Stomach (tissue), 9 donors: ENCODE data around the gene ARHGAP10. TPM values are rescaled to one million over a fixed set of nuclear protein-coding genes. Genes with fewer than 3 reads are reported as not detected.

Experiments used
- DNase-seq, 2 donors: peaks; one replicate each; pipeline versions ENCODE4 v3.0.0 to v3.0.0-alpha.2; 2013 to 2019
- H3K27ac ChIP-seq, 5 donors: fragments of 200-600 bp in 4 of 5; sonication (generic) in 4 of 5; one replicate each; pipeline ENCODE4 v1.5.1; 2013 to 2019; ENCODE audit warnings: mild to moderate bottlenecking in 1 of 5, moderate library complexity in 1 of 5
- H3K27me3 ChIP-seq, 3 donors: fragments of 200-600 bp; sonication (generic); one replicate each; pipeline ENCODE4 v1.5.1; 2017 to 2019; ENCODE audit warnings: mixed run types in 1 of 3
- H3K36me3 ChIP-seq, 4 donors: fragments of 200-600 bp; sonication (generic); 1 replicate in 3 of 4; 2 replicates in 1 of 4; pipeline ENCODE4 v1.5.1; 2016 to 2019
- H3K4me1 ChIP-seq, 4 donors: fragments of 200-600 bp; sonication (generic); one replicate each; pipeline ENCODE4 v1.5.1; 2016 to 2019
- H3K4me3 ChIP-seq, 4 donors: fragments of 200-600 bp; sonication (generic) in 3 of 4; one replicate each; pipeline ENCODE4 v1.5.1; 2016 to 2019; ENCODE audit warnings: mild to moderate bottlenecking in 1 of 4
- H3K9me3 ChIP-seq, 4 donors: fragments of 200-600 bp; sonication (generic); one replicate each; pipeline ENCODE4 v1.5.1; 2016 to 2019
- EP300 ChIP-seq: sonication (generic); formaldehyde crosslinking; IDR thresholded peaks from one replicate; pipeline ENCODE4 v1.6.1; 2017; ENCODE audit warnings: antibody characterized with exemption
- POLR2A ChIP-seq, 4 donors: fragments of 450-650 bp; IDR thresholded peaks; one replicate each; pipeline ENCODE4 v1.6.1; 2016; ENCODE audit warnings: antibody characterized with exemption in 4 of 4, control low read depth in 2 of 4, mild to moderate bottlenecking in 1 of 4, moderate library complexity in 1 of 4
- POLR2AphosphoS5 ChIP-seq, 3 donors: sonication (generic); formaldehyde crosslinking; IDR thresholded peaks; one replicate each; pipeline ENCODE4 v1.6.1; 2016; ENCODE audit warnings: antibody characterized with exemption in 3 of 3
- WGBS, 5 donors: extraction: QIAGEN DNeasy Blood & Tissue Kit in 3 of 5; methylation state at CpG; one replicate each; pipeline versions ENCODE4 v1.1.5 to v1.1.7; 2013 to 2018; 5-methylcytosine and 5-hydroxymethylcytosine counted together
- intact Hi-C: fragments of 100-400 bp; cut with DNase I; formaldehyde crosslinking; loops from one replicate; pipeline ENCODE4 v1.15.1; 2023; ENCODE audit warnings: low total_unique reads
- polyA plus RNA-seq, 3 donors: library from polyadenylated mRNA; stranded (reverse); fragments of 200-250 nt; gene quantifications; one replicate each; pipeline ENCODE4 v1.2.3, GENCODE V29; 2013
- total RNA-seq, 5 donors: library from RNA; depleted of rRNA; stranded (reverse); fragments of >200 nt; gene quantifications; one replicate each; pipeline versions ENCODE4 v1.1.0 to v1.2.3, GENCODE V29; 2014 to 2016
- TF ChIP-seq, protein P1 (sequence below), 7 experiments: fragments of 450-650 bp in 4 of 7; fragments of 200-600 bp in 3 of 7; sonication (generic) in 3 of 7; IDR thresholded peaks; one replicate each; pipeline ENCODE4 v1.5.1; 2016 to 2019; ENCODE audit warnings: antibody characterized with exemption in 7 of 7, control low read depth in 2 of 7, mild to moderate bottlenecking in 1 of 7
- donor health status: healthy with polysubstance abuse.
- donor health status: Bipolar disorder and iron deficiency.
- donor health status: healthy.

The ARHGAP10 gene
- total and polyA plus RNA-seq, 8 donors = 18.1 to 117 (median 43.9) TPM

DNA sequence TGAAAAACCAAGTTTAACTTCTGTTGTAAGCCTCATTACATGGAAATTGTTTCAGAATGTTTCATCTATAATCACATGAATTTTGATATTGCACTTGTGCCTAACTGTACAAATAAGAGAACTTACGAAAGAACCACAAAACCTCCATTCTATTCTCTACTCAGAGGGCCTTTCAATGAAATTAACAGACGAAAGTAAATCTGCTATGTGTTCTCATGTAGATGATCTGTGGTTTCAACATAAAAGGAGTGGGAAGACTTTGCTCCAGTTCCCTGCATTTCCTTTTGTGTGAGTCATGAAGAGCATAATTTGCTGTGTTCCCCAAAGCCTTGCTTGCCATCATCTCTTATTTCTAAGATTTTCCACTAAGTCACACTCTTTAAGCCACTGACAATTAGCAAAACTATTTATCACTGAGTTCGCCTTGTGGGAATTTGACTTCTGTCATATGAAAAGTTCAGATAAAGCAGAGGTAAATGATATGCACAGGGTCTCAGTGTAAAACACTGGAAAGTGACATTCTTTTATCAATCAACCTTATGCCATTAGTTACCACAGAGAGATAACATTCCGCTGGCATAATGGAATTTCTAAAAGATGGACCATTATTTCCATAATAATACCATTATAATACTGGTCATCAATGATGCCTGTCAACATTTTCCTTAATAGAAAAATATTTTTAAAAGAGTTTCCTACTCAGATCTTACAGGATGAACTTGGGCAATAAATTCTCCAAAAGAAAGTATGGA lies 380.5 kb downstream of the ARHGAP10 start:
- Histone ChIP-seq H3K4me1 (peaks cover 0 to 12% (median 5%) of the 10 kb centered on the region in 4 donors), H3K27ac (no peak overlapping the region), H3K27me3 (no peaks in the 10 kb centered on the region), H3K36me3 (peaks cover 23 to 77% (median 64%) of the 10 kb centered on the region in 4 donors), H3K4me3 (no peak overlapping the region), H3K9me3 (no peaks in the 10 kb centered on the region)
- TF ChIP-seq, protein P1, sequence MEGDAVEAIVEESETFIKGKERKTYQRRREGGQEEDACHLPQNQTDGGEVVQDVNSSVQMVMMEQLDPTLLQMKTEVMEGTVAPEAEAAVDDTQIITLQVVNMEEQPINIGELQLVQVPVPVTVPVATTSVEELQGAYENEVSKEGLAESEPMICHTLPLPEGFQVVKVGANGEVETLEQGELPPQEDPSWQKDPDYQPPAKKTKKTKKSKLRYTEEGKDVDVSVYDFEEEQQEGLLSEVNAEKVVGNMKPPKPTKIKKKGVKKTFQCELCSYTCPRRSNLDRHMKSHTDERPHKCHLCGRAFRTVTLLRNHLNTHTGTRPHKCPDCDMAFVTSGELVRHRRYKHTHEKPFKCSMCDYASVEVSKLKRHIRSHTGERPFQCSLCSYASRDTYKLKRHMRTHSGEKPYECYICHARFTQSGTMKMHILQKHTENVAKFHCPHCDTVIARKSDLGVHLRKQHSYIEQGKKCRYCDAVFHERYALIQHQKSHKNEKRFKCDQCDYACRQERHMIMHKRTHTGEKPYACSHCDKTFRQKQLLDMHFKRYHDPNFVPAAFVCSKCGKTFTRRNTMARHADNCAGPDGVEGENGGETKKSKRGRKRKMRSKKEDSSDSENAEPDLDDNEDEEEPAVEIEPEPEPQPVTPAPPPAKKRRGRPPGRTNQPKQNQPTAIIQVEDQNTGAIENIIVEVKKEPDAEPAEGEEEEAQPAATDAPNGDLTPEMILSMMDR (IDR thresholded peaks at IDR 0.05) = no peak
- TF ChIP-seq POLR2A (IDR thresholded peaks at IDR 0.05) = no peak
- TF ChIP-seq EP300 = no peak
- no peak for TF ChIP-seq POLR2AphosphoS5 (IDR thresholded peaks at IDR 0.05)
- no peak for DNase-seq
- intact Hi-C loops = no loop called here
- WGBS, 5 donors = 82 to 93% (median 89%) methylated on average over 4 of the region's 4 CpGs

DNA sequence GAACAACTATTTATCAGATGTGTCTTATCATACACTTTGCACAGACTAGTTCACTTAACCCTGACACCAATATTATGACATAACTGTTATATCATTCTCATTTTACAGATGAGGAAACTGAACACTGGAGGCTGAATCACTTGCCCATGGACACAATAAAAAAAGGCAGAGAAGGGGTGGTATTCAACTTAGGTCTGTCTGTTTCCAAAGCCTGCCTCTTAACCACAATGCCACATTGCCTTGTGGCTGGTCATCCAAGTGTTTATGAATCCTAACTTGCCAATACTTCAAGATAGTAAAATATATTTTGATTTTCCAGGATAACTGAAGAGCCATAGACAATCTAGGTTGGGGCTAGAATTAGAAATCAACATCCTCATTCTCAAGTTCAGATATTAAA lies 382.5 kb downstream of the ARHGAP10 start:
- no peak overlapping the region for H3K27ac ChIP-seq
- no peaks in the 10 kb centered on the region for H3K9me3 ChIP-seq
- H3K4me3 ChIP-seq = no peak overlapping the region
- intact Hi-C loops = no loop called here
- peaks cover 0 to 12% (median 5%) of the 10 kb centered on the region in 4 donors for H3K4me1 ChIP-seq
- TF ChIP-seq POLR2A (IDR thresholded peaks at IDR 0.05) = no peak
- no peak for TF ChIP-seq POLR2AphosphoS5 (IDR thresholded peaks at IDR 0.05)
- TF ChIP-seq EP300 = no peak
- TF ChIP-seq, protein P1 (IDR thresholded peaks at IDR 0.05) = no peak
- peaks cover 13 to 77% (median 65%) of the 10 kb centered on the region in 4 donors for H3K36me3 ChIP-seq
- H3K27me3 ChIP-seq = no peaks in the 10 kb centered on the region
- DNase-seq = no peak

DNA sequence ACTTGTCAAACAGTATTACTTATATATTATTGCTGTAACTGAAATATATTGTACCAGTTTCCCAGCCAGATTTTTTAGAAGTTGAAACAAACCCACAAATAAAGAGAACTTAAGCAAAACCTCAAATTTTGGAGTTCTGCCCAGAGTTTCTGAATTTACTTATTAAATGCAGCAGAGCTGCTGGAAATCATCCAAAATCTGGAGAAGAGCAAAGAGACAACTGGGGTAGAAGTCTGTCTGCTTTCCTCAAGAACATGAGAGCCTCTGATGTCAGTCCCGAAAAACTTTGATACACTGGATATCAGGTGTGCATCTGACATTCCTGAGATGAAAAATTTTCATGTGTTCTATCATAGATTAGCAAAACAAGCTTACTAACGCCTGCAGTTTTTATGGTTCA lies 384.4 kb downstream of the ARHGAP10 start:
- H3K27me3 ChIP-seq = no peaks in the 10 kb centered on the region
- H3K9me3 ChIP-seq = no peaks in the 10 kb centered on the region
- H3K27ac ChIP-seq = no peak overlapping the region
- intact Hi-C loops = no loop called here
- no peak overlapping the region for H3K4me3 ChIP-seq
- peaks cover 10 to 72% (median 60%) of the 10 kb centered on the region in 4 donors for H3K36me3 ChIP-seq
- H3K4me1 ChIP-seq = peaks cover 0 to 12% (median 5%) of the 10 kb centered on the region in 4 donors
- WGBS, 5 donors = 46 to 75% (median 54%) methylated on average over 2 of the region's 2 CpGs
- TF ChIP-seq POLR2A (IDR thresholded peaks at IDR 0.05) (no peak), POLR2AphosphoS5 (IDR thresholded peaks at IDR 0.05) (no peak), EP300 (no peak)
- TF ChIP-seq, protein P1 (IDR thresholded peaks at IDR 0.05) = no peak
- peak in 1 of 2 donors; percentile 84 for DNase-seq

DNA sequence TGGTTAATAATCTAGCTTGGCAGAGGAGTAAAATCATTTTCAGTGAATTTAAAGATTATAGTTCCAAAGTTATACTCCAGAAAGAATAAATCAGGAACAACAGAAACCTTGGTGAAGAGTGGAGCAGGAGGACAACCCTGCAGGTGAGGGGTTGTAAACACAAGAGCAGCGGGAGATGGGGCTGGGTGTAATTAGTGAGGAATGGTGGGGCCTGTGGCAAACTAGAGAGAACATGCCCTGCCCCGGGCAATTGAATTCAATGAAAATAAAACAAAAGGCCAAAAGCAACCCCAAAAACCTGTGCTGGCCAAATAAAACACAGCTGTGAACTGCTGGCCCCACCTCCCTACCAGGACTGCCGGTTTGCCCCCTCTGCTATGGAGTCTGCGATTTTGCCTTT lies 385.1 kb downstream of the ARHGAP10 start:
- Histone ChIP-seq H3K4me3 (no peak overlapping the region), H3K27me3 (no peaks in the 10 kb centered on the region), H3K4me1 (peaks cover 0 to 12% (median 5%) of the 10 kb centered on the region in 4 donors), H3K27ac (no peak overlapping the region), H3K36me3 (peaks cover 10 to 64% (median 54%) of the 10 kb centered on the region in 4 donors), H3K9me3 (no peaks in the 10 kb centered on the region)
- WGBS, 5 donors = 84 to 97% (median 93%) methylated on average over 4 of the region's 4 CpGs
- no peak for DNase-seq
- TF ChIP-seq, protein P1 (IDR thresholded peaks at IDR 0.05) = no peak
- TF ChIP-seq EP300 (no peak), POLR2A (IDR thresholded peaks at IDR 0.05) (no peak), POLR2AphosphoS5 (IDR thresholded peaks at IDR 0.05) (no peak)
- intact Hi-C loops = no loop called here
